Activated CD8-positive, alpha-beta memory T cell treated with anti-CD3 and anti-CD28 coated beads, Interleukin-2, amount 50 U/mL, for 24 hours (primary cell): ENCODE results near the gene KCNG4.
"Not testable (repeated sequence)": the region's sequence is repeated elsewhere in the genome, so short reads cannot be mapped to it uniquely, and the experiment has no call there.

ENCODE experiments used
- DNase-seq: peaks from one replicate; pipeline ENCODE4 v3.0.0-alpha.2; 2020; ENCODE audit errors: extremely low read depth

KCNG4 gene

DNA sequence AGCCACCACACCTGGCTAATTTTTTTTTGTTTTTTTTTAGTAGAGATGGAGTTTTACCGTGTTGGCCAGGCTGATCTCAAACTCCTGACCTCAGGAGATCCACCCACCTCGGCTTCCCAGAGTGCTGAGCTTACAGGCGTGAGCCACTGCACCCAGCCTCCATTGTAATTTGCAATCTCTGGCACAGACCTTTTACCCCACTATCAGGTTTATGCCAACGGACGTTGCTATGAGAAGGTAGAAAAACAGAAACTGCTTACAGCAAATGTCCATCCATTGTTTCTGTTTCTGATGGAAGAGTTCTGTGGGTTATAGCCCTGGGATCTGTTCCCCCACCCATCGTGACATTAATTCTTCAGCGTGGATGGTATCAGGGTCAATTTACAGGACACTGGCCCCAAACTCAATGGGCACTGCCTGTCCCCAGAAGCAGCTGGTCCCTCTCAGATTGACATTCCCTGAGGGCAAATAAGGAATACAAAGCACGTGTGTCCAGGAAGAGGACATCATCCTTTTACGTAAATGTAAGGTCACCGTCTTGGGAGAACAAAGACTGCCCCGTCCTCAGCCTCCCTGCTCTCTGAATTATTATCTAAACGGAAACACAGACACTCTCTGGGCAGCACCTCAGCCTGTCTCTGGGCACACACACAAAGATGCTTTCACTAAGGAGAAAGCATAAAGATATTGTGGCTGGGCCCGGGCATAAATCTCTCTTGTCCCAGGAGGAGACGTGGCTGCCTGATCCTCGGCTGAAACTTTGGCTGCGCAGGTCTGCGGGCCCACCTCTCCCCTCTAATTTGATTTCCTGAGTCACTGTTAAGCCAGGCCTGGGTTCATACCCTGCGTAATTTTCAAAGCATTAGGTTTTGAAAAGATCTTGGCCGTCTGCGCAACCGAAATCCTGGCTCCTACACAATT, 5.2 kb downstream of the KCNG4 start:
- no peak for DNase-seq

DNA sequence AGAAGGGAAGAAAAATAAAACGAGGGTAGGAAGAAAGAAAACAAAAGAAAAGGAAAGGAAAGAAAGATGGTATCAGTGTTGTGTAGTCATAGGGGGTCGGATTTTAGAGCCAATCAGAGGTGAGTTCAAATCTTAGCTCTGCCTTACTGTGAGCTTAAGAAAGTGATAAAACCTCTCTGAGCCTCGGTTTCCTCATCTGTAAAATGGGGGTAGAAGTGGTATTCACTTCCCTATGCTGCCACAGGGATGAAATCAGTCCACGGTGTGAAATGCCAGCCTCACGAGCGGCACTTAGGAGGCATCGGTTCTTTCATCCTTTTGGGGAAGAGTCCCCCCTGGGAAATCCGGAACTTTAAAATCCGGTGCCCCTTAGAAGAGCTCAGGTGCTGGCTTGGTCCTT, 6.1 kb downstream of the KCNG4 start:
- DNase-seq, result no peak

GRCh38 chr16:84232969-84233368, 6.8 kb downstream of the KCNG4 start:
- DNase-seq, result no peak

DNA sequence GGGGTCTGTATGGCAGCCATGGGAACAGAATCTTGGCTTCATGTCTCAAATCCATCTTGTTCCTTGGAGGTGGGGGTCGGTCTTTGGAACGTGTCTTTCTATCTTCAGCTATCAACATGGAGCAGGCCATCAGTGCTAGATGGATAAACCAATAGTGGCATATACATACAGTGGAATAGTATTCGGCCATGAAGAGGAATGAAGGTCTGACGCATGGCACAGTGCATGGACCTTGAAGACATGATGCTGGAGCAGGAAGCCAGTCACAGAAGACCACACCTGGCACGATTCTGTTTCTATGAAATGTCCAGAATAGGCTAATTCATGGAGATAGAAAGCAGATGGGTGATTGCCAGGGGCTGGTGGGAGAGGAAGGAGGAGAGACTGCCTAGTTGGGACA, 7.8 kb downstream of the KCNG4 start:
- no peak for DNase-seq

DNA sequence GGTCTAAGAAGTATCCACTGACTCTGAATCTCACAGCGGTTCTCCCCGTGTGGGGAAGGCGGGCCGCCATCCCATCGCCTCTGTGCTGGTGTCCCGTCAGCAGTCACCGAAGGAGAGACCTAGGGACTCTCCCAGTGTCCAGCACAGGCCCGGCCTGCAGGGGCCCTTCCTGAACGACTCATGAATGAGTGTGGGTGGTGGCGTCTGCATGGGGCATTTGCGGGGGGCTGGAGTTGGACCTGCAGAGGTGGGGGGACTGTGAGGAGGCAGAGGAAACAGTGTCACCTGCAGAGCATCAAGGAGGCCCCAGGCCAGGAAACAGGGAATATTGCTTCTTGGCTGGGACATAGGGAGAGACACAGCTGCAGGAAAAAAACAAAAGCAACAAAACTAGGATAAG, 10.3 kb downstream of the KCNG4 start:
- no peak for DNase-seq

GRCh38 chr16:84228256-84228838, 11.5 kb downstream of the KCNG4 start:
- no peak for DNase-seq

GRCh38 chr16:84227548-84227947, 12.3 kb downstream of the KCNG4 start:
- DNase-seq, result no peak

DNA sequence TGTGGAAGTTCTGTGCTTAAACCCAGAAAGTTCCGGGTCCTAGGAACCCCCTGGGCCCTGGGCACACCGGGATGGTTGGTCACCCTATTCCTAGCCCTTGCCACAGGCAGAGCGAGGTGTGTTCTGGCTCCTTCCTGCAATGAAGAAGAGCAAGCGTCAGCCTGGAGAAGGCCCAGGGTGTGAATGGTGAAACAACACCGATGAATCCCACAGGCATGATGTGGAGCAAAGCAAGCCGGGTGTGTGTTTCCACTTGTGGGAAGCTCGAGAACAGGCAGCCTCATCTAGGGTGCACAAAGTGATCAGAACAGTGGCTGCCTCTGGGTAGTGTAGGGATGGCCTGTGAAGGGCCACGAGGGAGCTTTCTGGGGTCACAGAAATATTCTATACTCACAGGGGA, 13.8 kb downstream of the KCNG4 start:
- no peak for DNase-seq

DNA sequence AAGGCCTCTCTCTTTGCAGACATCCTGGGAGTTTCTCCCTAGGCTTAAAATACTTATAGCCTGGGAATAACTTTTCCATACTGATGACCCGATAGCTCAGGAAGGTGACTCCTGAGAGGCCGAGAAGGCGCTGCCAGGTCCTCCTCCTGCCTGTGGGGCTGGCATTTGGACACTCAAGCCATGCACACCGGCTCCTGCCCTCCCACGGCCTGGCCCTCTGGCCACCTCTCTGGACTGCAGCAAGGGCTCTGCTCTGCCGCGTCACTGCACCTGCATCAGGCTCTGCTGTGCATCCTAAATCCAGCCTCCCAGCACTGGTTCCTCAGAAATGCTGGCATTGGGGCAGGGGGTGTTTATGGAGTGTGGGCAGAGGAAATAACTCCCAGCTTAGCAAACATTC, 14.2 kb downstream of the KCNG4 start:
- no peak for DNase-seq

- no peak for DNase-seq
Measured at GRCh38 chr16:84225126-84225525, 14.7 kb downstream of the KCNG4 start.

DNA sequence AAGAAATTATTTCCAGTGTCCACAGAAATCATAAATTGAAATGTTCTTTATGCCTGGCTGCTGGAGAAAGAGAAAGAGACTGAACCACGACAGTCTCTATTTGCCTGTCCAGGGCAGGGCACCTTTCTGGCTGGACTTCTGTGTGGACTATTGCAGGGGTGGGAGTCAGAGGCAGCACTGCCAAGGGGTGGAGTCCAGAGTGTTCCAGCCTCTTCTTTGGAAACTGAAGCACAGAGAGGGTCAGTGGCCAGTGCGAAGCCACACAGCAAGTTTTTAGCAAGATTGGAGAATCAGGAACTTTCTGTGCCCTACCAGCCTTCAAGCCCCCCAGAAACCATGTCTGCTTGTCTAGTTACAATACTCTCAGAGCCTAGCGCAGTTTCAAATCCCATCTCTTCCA, 15.3 kb downstream of the KCNG4 start:
- DNase-seq, result no peak

GRCh38 chr16:84223456-84223855, 16.4 kb downstream of the KCNG4 start:
- no peak for DNase-seq

- DNase-seq, result no peak
Measured at GRCh38 chr16:84220851-84221250, 19.0 kb downstream of the KCNG4 start.

GRCh38 chr16:84218956-84219355, 20.9 kb downstream of the KCNG4 start:
- no peak for DNase-seq

DNA sequence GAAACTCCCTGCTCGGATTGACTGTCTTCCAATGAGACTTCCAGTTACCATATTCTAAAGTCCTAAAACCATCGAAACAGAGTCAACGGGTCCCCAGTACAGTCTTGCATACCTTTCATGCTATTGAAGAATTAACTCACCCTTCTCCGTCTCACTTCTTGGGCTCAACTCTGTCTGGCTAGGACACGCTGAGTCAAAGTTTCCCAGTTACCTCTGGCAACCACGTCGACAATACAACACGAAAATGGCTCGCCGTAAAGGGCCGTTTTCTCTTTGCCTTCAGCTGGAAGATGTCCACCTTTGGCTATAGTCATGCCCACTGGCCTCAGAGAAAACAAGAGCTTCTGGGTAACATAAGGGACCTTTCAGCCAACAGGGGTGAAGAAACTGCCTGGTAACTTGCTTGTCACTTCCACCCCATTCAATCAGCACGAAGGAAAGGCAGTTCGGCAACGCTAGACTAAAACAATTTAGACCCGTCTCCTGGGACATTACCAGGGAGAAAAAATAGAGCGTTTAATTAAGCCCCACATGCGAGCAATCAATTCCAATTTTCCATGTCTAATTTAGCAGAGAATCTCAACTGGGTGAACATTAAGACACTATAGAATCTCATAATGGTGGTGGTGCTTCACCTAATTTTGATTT, 21.5 kb downstream of the KCNG4 start:
- DNase-seq, result no peak

- DNase-seq, result not testable (repeated sequence)
Measured at GRCh38 chr16:84216144-84216543, 23.7 kb downstream of the KCNG4 start.

DNA sequence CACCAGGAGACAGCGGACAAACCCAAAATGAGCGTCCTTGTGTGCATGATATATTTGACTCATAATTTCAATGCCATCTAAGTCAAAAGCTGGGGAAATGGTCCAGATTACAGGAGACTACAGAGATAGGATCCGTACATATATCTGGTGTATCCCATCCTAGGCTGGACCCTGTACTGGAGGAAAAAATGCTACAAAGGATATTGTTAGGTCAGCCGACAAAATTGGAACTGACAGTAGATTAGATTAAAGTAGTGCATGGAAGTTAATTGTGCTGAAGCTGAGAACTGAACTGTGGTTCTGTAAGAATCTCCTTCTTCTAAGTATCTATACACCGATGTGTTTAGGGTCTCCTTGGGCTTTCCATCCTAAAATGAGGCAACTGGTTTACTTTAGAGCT, 24.3 kb downstream of the KCNG4 start:
- no peak for DNase-seq

DNA sequence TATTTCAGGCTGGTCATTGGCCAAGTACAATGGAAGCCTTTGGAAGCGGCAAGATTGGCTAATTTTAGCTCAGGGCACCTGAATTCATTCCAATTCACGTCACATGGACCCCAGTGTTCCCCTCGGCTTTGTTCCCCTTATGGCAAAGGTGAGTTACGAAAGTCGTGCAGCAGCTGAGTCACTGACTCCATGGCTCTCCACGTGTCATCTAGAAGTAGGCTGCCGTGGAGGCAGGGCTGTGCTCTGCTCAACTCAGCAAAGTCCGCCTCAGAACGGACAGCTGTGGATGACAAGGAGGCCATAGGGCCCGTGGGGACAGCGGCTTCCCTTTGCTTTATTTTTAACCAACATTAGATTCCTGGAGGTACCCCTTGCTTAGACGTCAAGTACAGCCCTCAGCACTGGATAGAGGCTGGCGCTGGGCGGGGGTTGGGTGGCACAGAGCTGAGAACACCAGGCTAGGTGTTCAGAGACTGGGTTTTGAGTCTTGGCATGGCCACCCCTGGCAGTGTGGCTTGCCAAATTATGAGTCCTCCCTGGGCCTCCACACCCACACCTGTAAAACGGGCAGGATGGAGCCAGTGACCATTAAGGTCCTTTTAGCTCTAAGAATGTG, 25.3 kb downstream of the KCNG4 start:
- no peak for DNase-seq

DNA sequence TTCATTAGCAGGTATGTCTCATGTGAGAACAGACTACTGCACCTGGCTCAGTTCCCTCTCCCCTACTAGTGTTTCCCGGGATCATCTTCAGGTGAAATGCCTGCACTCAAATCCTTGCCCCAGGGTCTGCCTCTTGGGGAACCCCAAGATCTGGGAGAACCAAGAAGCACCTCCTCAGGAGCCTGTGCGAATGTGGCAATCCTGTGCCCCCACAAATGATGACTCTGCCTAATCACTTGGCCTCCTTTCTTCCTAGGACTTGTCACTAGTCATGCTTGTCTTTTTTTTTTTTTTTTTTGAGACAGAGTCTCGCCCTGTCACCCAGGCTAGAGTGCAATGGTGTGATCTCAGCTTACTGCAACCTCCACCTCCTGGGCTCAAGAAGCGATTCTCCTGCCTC, 27.2 kb downstream of the KCNG4 start:
- no peak for DNase-seq

- DNase-seq, result no peak
Measured at GRCh38 chr16:84212154-84212553, 27.7 kb downstream of the KCNG4 start.

- no peak for DNase-seq
Measured at GRCh38 chr16:84209989-84210388, 29.8 kb downstream of the KCNG4 start.

GRCh38 chr16:84207879-84208278, 31.9 kb downstream of the KCNG4 start:
- DNase-seq, result no peak

DNA sequence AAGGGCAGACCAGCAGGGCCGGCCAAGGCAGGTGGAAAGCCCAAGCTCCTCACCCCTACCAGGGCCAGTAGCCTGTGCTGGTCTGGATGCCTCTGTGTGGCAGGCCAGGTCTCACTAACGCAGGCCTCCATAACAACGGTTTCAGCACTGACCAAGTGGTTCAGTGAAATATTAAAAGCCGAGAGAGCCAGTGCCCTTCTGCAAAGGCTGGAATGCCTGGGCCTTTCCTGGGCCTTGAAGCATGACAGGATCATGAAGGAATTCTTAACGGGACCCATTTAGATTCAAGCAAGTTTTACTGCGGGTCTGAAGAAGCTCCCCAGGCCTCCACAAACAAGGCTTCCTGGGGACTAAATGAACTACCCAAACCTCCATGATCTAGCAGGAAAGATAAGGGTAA, 32.6 kb downstream of the KCNG4 start:
- no peak for DNase-seq
